HG03469 (cell line): Measurements from ENCODE around the gene UNC13D.
"Not testable (repeated sequence)": the region's sequence is repeated elsewhere in the genome, so short reads cannot be mapped to it uniquely, and the experiment has no call there.

Experiments
- ATAC-seq: cut with Tn5 transposase; IDR thresholded peaks from one replicate; pipeline ENCODE4 v1.9.1; 2021; ENCODE audit warnings: mild to moderate bottlenecking, moderate library complexity, moderate number of reproducible peaks; ENCODE audit not compliant: unreplicated experiment

Gene UNC13D

DNA sequence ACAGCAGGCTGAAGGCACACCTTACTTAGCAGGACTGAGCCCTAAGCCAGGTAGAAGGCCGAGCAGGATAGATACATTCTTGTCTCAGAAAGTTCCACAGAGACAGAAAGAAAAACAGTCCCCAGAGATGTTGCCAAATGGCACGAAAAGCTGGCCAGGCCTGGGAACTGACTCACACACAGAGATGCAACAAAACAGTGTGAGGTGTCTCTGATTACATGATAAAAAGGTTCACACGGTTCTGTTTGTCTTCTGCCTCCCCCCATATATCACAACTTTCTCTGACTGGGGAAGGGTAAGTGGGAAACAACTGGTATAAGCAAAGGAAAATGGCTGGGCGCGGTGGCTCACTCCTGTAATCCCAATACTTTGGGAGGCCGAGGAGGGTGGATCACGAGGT lies 9.2 kb upstream of the UNC13D start:
- no peak for ATAC-seq

DNA sequence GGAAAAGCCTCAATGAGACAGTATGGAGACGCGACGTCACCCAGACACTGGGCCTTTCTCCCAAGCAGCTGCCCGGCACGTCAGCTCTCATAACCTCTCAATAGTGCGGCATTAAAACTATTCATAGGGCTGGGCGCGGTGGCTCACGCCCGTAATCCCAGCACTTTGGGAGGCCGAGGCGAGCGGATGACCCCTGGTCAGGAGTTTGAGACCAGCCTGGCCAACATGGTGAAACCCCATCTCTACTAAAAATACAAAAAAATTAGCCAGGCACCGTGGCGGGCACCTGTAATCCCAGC lies 7.4 kb upstream of the UNC13D start:
- not testable (repeated sequence) for ATAC-seq

DNA sequence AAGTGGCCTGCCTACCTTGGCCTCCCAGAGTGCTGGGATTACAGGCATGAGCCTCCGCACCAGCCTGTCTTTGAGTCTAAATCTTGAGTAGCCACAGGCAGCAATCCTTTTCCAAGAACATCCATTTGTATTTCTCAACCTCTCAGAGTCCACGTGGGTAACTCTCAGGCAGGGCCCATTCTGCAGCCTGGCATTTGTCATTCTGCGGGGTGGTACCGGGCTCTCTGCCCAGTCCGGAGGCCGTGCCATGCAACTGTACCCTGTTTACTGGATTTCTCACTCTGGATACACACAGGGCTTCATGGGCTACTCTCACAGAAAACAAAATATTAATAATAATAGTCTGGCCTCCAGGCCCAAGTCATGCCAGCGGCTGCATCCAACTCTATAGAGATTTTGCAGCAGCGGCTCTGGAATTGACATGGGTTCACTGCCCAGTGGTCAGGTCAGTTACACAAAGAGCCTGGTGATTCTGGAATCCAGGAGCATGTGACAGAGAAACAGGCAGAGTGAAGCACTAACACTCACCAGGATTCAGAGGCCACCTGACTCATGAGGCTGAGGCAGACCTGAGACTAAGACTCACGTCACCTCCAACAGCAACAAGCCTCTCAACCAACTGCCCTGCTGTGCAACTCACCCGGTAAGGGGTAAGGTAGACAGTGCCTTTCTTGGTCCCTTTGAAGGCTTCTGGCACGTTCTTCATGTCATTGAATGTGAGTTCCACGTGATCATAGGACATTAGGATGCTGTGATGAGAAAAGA lies 6.9 kb upstream of the UNC13D start:
- ATAC-seq, result no peak

DNA sequence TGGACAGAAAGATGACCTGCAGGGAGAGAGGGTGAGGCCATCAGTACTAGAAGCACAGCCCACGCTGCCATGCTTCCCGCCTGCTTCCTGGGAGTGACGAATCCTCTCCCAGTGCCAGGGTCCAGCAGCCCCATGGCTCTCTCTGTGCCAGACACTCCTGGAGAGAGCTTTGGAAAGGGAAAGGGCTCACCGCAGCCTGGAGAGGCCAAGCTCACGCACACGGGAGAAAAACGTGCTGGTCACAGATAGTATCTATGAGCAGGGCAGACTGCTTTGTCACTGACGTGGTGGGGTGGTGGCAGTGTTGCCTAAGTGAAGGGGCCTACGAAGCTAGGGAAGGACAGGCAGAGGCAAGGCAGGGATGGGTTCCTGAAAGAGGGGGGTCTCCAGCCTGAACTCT lies 5.5 kb upstream of the UNC13D start:
- ATAC-seq, result no peak

DNA sequence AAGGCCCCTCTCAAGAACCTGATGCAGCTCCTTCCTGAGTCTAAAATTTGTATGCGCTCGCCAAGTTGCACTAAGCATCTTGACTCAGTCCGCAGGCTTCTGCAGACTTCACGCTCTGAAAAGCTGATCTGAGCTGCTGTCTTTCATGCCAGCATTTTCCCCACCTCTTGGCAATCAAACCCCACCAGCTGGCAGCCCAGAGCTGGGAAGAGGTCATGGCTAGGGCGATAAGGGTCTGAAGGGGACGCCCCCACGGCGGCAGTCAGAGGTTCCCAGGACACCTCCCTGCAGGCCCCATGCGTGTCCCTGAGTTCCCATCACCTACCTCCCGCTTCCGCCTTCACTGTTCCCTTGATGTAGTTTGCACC lies 5.1 kb upstream of the UNC13D start:
- no peak for ATAC-seq

DNA sequence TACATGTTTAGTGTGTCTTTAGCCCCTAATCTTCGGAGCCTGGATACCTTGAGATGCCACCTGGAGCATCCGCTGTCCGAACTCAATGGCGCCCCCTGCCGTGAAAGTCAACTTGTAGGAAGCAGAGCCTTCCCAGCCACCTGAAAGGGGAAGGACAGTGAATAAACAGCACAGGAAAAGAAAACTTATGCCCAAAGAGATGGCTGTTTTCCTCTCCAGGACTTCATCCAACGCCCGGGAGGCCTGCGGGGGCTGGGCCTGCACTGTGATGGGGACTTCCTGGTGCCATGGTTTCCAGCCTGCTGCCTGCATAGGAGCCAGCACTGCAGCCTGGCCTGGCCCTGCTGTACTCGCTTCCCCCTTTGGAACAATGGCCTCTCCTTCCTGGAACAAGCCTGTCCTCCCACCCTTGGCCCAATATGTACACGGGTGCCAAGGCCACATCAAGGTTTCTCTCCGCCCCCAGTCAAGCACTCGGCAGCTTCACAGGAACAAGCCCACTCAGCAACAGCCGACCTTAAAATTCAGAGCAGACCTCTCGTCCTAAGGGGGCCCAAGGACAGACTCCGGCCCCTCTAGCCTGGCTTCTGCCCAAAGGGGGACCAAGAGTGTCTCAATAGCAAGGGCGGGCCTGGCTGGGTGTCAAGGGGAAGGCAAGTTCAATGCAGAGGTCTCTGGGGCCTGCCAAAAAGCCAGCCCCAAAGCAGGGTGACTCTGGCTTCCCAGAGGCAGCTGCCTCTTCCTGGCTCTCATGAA lies 4.5 kb upstream of the UNC13D start:
- ATAC-seq, result no peak

DNA sequence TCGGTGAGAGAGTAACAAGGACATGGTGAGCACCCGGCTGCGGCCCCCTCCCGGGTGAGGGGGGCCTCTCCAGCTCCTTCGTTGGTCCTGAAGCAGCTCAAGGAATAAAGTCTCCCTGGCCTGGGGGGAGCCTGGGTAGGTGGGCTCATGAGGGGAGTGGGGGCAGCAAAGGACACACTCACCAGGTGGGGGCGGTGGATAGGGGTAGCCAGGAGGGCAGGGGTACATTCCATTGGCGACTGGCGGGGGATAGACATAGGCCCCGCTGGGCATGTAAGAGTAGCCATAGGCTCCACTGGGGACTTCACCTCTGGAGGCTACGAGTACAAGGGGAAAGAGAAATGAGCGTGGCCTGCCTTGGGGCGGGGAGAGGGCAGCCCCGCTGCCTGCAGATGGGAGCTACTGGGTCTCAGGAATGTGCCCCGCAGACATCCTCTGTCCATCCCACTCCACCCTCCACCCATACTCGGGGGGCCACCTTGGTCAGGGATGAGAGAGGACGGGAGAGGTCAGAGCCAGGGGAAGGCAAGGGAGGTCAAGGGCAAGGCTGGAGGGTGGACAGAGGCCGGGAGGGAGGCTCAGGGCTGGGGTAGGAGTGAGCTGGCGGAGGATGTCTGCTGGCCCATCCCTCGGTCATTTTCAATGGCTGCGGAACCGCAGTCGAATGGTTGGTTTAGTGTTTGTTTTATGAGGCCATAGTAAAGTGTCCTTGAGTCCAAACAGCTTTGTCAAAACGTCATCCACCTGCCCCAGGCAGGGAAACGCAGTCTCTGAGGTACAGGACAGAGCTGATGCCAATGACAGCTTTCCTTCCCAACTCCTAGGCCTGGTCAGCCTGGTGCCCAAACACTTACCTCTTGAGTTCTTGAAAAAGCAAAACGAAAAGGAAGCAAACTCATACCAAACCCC lies 3.7 kb upstream of the UNC13D start:
- no peak for ATAC-seq

DNA sequence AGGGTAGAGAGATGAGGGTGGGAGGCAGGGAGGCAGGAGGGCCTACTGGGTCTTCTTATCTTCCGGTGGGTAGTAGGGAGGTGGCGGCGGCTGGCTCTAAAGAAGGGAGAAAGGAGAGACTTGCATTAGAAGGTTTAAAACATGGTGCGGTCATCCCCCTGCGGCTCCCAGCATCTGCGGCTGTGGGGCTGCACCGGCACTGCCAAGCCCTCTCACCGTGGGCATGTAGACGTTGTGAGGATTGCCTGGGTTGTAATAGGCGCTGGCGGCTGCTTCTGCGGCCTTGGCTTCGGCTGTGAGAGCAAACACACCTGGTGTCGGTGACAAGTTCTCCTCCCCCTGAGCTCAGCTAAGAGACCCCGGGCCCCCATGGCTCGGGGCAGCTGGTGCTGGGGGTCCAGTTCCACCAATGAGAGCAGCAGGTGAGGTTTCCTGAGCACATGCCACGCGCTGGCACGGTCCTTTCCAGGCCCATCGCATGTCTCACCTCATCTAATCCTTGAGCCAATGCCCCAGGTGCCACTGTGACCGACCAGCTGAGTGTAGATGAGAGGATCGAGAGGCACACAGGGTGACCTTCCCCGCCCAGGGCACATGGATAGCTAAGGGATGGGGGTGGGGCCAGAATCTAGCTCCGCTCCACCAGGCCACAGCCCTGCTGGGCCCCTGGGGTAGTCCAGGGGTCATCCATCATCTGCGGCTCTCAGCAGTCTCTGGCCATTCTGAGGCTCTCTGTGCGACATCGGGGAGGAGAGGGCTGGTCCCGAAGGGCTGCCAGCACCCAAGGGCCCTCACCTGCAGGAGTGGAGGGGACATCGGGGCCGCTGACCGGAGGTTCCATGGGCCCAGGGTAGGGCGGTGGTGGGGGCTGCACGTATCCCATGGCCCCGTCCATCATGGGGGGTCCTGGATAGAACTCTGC lies 2.7 kb upstream of the UNC13D start:
- no peak for ATAC-seq

DNA sequence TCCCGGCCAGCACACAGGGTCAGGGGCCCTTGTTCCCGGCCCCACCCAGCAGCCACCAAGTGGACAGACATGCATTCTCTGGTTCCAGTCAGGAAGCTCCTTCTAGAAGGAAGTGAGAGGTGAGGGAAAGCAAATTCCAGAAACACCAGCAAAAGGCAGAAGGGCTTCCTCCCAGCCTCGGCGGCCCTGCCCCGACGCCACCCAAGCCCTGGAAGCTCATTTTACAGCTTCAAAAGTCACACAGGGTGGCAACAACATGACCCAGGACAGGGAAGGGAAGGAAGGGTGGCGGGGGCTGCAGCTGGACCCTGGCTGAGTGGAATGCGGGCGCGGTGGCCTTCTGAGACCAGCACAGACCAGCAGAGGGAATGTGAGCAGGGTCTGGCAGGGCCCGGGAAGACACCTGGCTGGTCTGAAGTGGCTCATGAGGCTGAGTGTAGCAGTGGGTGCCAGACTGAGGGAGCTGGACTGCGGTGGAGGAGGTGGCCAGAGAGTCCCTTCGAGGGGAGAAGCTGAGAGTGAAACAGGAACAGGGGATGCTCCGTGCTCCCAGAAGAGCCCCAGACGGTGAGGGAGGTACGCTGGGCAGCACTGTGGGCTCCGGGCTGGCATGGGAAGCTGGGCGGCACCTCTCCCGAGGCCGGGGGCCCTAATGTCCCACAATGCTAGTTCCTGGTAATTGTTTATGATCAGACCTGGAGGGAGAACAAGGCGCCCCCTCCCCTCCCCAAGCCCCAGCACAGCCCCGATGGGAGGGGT lies 1.9 kb upstream of the UNC13D start:
- ATAC-seq, result no peak

DNA sequence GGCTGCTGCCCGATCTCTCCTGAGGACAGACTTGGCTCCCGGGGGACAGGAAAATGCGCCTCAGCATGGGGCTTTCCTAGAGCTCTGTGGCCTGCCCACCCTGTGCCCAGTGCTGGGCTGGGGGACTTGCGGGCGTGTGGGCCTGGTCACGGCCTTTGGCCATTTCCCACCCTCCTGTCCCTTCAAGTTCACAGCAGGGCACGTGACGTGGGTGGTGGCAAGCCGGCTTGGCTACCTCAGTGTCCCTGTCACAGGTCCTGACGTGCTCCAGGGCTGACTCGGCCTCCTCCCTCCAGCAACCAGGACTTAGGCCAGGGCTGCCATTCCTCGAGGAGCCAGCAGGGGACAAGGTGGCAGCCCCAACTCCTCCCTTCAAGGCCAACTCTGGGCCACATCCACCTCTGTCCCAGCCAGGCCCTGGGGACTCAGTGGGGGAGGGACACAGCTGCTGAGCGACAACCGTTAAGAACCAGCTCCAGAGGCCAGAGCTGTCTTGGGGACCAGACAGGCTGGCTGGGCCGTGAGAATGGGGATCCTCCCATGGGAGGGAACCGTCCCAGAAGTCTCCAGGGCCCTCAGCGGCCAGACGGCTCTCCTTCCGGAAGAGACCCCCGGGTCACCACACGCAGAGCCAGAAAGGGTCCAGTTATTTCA lies 981 bp upstream of the UNC13D start:
- ATAC-seq, result peak; percentile 32

DNA sequence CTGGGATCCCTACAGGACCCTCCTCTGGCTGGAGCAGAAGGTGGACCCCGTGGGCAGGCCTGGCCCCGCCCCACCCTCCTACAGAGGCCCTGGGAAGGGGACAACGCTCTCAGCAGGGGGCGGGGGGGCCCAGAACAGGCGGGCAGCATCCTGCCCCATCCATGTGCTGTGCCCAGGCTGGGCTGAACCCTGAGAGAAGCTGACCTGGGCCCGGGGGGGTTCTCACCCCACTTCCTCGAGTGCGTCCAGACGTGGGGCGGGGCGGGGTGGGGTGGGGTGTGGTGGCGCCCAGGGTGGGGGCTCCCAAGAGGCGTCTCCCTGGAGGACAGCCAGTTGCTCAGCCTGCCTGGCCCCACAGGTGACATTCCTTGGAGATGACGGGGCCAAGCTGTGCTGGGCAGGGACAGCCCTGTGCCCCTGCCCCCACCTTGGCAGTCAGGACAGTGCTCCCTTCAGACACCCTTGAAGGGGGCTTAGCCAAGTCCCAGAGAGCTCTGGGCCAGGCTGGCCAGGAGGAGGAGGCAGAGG lies 390 bp upstream of the UNC13D start:
- ATAC-seq, result no peak

DNA sequence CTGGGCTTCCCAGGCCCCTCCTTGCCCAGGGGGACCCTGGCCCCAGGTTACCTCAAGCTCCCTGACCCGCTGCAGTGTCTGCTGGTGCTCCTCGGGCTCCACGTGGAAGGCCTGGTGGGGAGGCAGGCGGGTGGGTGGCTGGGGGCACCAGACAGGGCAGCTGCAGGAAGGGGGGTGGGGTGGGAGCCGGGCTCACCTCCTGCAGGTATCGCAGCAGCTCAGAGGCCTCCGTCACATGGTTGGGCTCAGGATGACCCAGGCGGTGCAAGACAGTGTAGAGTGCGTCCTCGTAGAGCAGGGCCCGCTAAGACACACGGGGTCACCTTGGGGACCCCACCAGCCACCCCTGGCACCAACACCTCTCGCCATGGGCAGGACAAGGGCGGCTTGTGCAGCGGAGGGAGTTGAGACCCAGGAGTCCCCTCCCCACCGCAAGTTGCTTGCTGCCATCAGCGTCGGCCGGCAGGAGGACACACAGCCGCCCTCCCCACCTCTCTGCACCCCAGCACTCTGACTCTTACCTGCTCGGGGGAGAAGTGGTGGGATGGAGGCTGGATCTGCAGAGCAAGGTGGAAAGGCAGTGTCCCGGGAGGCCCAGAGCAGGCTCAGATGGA lies 1.1 kb downstream of the UNC13D start:
- ATAC-seq, result no peak

DNA sequence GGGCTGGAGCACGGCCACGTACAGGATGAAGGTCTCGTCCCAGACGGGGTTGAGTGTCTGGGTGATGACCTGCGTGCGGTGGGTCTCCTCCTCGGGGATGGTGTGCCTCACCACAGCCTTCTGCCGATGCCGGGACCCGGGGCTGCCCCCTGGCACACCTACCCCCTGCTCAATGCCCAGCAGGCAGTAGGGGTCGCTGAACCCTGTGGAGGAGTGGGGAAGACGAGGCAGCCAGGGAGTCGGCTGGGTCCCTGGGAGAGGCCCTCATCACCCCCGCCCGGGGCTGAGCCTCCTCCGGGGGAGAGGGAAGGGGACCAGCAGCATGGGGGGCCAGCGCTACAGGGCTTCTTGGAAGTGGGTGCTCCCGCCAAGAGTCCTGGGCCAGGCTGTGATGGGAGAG lies 1.8 kb downstream of the UNC13D start:
- ATAC-seq, result no peak

DNA sequence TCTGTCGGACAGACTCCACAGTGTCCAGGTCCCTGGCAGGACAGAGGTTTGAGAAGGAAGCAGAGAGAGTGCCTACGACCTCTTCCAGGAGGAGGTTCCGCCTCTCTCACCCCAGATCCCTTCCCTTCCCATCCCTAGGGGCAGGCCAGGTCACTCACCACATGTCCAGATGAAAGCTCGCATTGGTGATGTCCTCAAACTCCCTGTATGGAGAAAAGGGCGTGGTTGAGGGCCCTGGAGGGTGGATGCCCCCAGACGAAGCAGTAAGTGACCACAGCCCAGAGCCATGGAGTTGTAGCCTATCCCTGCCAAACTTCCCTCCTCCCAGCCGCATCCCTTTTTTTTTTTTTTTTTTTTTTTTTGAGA lies 3.4 kb downstream of the UNC13D start:
- ATAC-seq, result no peak

DNA sequence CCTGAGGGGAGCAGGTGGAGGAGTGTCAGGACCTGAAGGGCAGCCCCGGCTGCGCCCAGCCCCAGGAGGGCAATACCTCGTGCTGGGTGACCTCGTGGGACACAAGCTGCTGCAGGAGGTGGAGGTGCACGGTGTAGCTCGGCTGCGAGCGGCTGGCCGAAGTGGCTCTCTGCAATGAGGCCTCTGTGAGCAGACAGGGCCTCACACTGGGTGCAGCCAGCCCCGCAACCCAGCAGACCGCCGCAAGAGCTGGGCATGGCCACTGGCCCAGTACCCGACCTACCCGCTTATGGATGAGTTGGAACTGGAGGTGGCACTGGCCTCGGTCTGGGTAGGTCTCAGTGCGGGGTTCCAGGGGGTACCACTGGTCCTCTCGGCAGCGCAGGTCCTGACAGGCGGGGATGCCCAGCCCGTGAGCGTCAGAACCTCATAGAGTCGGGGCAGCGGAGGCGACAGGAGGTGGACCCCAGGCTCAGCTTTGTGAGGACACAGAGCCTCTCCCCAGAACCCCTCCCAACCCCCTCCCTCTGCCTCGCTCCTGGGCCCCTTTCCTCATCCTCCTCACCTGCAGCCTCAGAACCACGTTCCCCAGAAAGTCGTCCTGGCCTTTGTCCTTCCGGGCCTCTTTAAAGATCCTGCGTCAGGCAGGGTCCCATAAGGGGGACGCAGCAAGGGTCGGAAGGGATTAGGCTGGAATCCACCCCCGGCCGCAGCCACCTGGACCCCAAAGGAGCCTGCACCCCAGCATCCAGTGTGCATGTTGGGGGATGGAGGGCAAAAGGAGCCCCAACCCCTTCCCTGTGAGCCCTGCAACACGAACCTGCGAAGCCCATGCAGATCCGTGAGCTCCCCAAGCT lies 4.0 kb downstream of the UNC13D start:
- no peak for ATAC-seq

DNA sequence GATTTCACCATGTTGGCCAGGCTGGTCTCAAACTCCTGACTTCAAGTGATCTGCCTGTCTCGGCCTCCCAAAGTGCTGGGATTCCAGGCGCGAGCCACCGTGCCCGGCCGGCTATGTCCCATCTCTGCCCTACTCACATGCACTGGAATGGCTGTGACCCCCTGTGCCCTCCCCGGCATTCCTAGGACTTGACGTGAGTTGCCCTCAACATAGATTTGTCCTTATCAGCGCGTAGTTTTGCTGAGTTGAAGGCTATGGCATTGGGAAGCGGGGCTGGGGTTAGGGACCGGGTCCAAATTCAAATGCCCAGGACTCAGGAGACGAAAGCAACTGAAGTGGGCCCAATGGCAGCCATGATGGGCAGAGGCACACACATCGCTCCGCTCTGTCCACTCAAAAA lies 5.8 kb downstream of the UNC13D start:
- no peak for ATAC-seq

DNA sequence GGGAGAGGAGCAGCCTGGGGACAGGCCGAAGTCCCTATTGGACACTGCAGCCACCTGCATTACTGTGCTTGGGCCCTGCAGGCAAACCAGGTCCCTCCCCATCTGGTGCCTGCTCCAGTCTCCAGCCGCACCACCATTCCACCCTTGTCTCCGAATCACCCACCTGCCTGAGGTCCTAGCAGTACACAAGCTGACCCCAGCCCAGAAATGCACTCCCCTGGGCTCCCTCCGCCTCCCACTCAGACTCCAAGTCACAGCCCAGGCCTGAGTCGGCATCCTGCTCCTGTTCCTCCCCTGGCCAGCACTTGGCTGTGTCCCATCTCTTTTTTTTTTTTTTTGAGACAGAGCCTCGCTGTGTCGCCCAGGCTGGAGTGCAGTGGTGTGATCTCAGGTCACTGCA lies 6.3 kb downstream of the UNC13D start:
- ATAC-seq, result no peak

DNA sequence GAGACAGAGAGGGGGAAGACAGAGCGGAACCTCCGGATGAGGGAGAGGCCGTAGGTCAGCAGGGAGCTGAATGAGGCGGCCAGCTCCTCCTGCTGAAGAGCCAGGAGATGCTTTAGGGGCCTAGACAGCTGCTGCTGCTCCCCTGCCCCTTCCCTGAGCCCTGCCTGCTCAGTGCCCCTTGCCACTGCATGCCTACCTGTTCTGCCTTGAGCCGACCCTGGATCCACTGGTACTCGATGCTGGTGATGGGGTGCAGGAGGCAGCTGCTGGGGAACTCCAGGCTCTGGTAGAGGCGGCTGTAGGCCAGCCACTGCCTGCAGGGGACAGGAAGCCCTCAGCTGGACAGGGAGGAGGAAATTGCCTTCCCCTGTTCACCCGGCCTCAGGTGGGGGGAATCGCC lies 7.6 kb downstream of the UNC13D start:
- no peak for ATAC-seq
